H9 (cell line): ENCODE data around the gene ERCC5. TPM values are rescaled to one million over a fixed set of nuclear protein-coding genes. Genes with fewer than 3 reads are reported as not detected.

Experiments
- DNase-seq: peaks from one replicate; pipeline ENCODE4 v3.0.0-alpha.2; 2017
- H2AFZ ChIP-seq: one replicate; pipeline ENCODE4 v1.6.1; 2013; ENCODE audit warnings: mild to moderate bottlenecking, low read length, control low read depth, moderate library complexity
- H2AK5ac ChIP-seq: 2 replicates; pipeline ENCODE4 v1.6.1; 2013; ENCODE audit warnings: low read length, control low read depth, mixed read lengths; ENCODE audit not compliant: insufficient read length
- H2BK120ac ChIP-seq: one replicate; pipeline ENCODE4 v1.6.1; 2013; ENCODE audit warnings: low read depth, mild to moderate bottlenecking, low read length, control low read depth, inconsistent platforms; ENCODE audit not compliant: poor library complexity, severe bottlenecking
- H2BK12ac ChIP-seq: 2 replicates; pipeline ENCODE4 v1.6.1; 2013; ENCODE audit warnings: low read length, control low read depth, mixed read lengths, low read depth; ENCODE audit not compliant: insufficient read length
- H2BK15ac ChIP-seq: 2 replicates; pipeline ENCODE4 v1.6.1; 2013; ENCODE audit warnings: low read depth, low read length, control low read depth
- H2BK20ac ChIP-seq: one replicate; pipeline ENCODE4 v1.6.1; 2013; ENCODE audit warnings: low read depth, mild to moderate bottlenecking, low read length, control low read depth, inconsistent platforms; ENCODE audit not compliant: poor library complexity, severe bottlenecking
- H2BK5ac ChIP-seq: 2 replicates; pipeline ENCODE4 v1.6.1; 2013; ENCODE audit warnings: low read length, control low read depth, mixed read lengths; ENCODE audit not compliant: insufficient read length
- H3K14ac ChIP-seq: 2 replicates; pipeline ENCODE4 v1.6.1; 2013; ENCODE audit warnings: low read length, control low read depth; ENCODE audit not compliant: insufficient read depth
- H3K18ac ChIP-seq: 2 replicates; pipeline ENCODE4 v1.6.1; 2013; ENCODE audit warnings: low read depth, mild to moderate bottlenecking, mixed read lengths, low read length, control low read depth; ENCODE audit not compliant: insufficient read length
- H3K23ac ChIP-seq: 2 replicates; pipeline ENCODE4 v1.6.1; 2013; ENCODE audit warnings: low read length, control low read depth, mixed read lengths, low read depth; ENCODE audit not compliant: insufficient read length
- H3K23me2 ChIP-seq: 2 replicates; pipeline ENCODE4 v1.6.1; 2013; ENCODE audit warnings: low read depth, mild to moderate bottlenecking, mixed read lengths, low read length, control low read depth; ENCODE audit not compliant: insufficient read length, poor library complexity, severe bottlenecking
- H3K27ac ChIP-seq: 2 replicates; pipeline ENCODE4 v1.5.1; 2013; ENCODE audit warnings: low read length, control low read depth, mixed read lengths, low read depth; ENCODE audit not compliant: insufficient read length
- H3K27me3 ChIP-seq: 2 replicates; pipeline ENCODE4 v1.6.1; 2013; ENCODE audit warnings: low read length, control low read depth, inconsistent platforms; ENCODE audit not compliant: insufficient read depth
- H3K4ac ChIP-seq: 2 replicates; pipeline ENCODE4 v1.6.1; 2013; ENCODE audit warnings: low read depth, mild to moderate bottlenecking, control low read depth, inconsistent platforms, low read length, moderate library complexity
- H3K4me1 ChIP-seq: 2 replicates; pipeline ENCODE4 v1.6.1; 2013; ENCODE audit warnings: low read length, control low read depth, inconsistent platforms; ENCODE audit not compliant: insufficient read depth
- H3K4me2 ChIP-seq: 2 replicates; pipeline ENCODE4 v1.6.1; 2013; ENCODE audit warnings: low read length, control low read depth, mixed read lengths; ENCODE audit not compliant: insufficient read length, insufficient read depth
- H3K56ac ChIP-seq: 2 replicates; pipeline ENCODE4 v1.6.1; 2013; ENCODE audit warnings: low read depth, mild to moderate bottlenecking, mixed read lengths, low read length, control low read depth; ENCODE audit not compliant: insufficient read length
- H3K79me1 ChIP-seq: 2 replicates; pipeline ENCODE4 v1.6.1; 2013; ENCODE audit warnings: low read depth, mild to moderate bottlenecking, moderate library complexity, low read length, control low read depth, inconsistent platforms; ENCODE audit not compliant: insufficient read depth, poor library complexity, severe bottlenecking
- H3K79me2 ChIP-seq: 2 replicates; pipeline ENCODE4 v1.6.1; 2013; ENCODE audit warnings: low read length, control low read depth, inconsistent platforms; ENCODE audit not compliant: insufficient read depth
- H3K9ac ChIP-seq: 2 replicates; pipeline ENCODE4 v1.6.1; 2013; ENCODE audit warnings: low read length, control low read depth, mixed read lengths; ENCODE audit not compliant: insufficient read length; ENCODE audit errors: extremely low read depth
- H3K9me3 ChIP-seq: one replicate; pipeline ENCODE4 v1.6.1; 2013; ENCODE audit warnings: low read depth, low read length, inconsistent platforms; ENCODE audit not compliant: control insufficient read depth
- H3T11ph ChIP-seq: one replicate; pipeline ENCODE4 v1.6.1; 2013; ENCODE audit warnings: mild to moderate bottlenecking, low read length, control low read depth, inconsistent platforms
- H4K20me1 ChIP-seq: one replicate; pipeline ENCODE4 v1.6.1; 2013; ENCODE audit not compliant: control insufficient read depth, insufficient read length, insufficient read depth
- H4K5ac ChIP-seq: 2 replicates; pipeline ENCODE4 v1.6.1; 2013; ENCODE audit warnings: low read depth, mild to moderate bottlenecking, mixed read lengths, low read length, control low read depth; ENCODE audit not compliant: insufficient read length
- H4K8ac ChIP-seq: replicated peaks from 2 replicates; pipeline ENCODE4 v1.6.1; 2013; ENCODE audit warnings: low read length, control low read depth, mixed read lengths, low read depth; ENCODE audit not compliant: insufficient read length
- H4K91ac ChIP-seq: 2 replicates; pipeline ENCODE4 v1.6.1; 2013; ENCODE audit warnings: low read depth, mild to moderate bottlenecking, moderate library complexity, mixed read lengths, low read length, control low read depth; ENCODE audit not compliant: insufficient read length
- H3K27ac Mint-ChIP-seq, 3 experiments: 2 replicates in 2 of 3; 3 replicates in 1 of 3; pipeline ENCODE4 v1.8.0; 2020 to 2021; ENCODE audit warnings: mixed read lengths in 3 of 3, mild to moderate bottlenecking in 1 of 3, moderate library complexity in 1 of 3
- H3K27me3 Mint-ChIP-seq: 2 replicates; pipeline ENCODE4 v1.8.0; 2021; ENCODE audit warnings: low read depth, mild to moderate bottlenecking, moderate library complexity, mixed read lengths
- H3K36me3 Mint-ChIP-seq, 3 experiments: 2 replicates in 2 of 3; 3 replicates in 1 of 3; pipeline ENCODE4 v1.8.0; 2020 to 2021; ENCODE audit warnings: low read depth in 3 of 3, mixed read lengths in 3 of 3; ENCODE audit not compliant: insufficient read depth in 1 of 3
- H3K4me1 Mint-ChIP-seq, 2 experiments: 2 replicates each; pipeline ENCODE4 v1.8.0; 2020; ENCODE audit warnings: mixed read lengths in 2 of 2
- H3K4me3 Mint-ChIP-seq, 2 experiments: 2 replicates in 1 of 2; 3 replicates in 1 of 2; pipeline ENCODE4 v1.8.0; 2020 to 2021; ENCODE audit warnings: mild to moderate bottlenecking in 2 of 2, mixed read lengths in 2 of 2, moderate library complexity in 1 of 2
- H3K9me3 Mint-ChIP-seq, 2 experiments: 2 replicates in 1 of 2; 3 replicates in 1 of 2; pipeline ENCODE4 v1.8.0; 2020; ENCODE audit warnings: mild to moderate bottlenecking in 2 of 2, mixed read lengths in 2 of 2, moderate library complexity in 1 of 2
- WGBS: extraction: QIAGEN DNeasy Blood & Tissue Kit; methylation state at CpG from one replicate; pipeline ENCODE4 v1.1.7; 2013; ENCODE audit warnings: missing lambda C conversion rate, low lambda C conversion rate, mixed read lengths; ENCODE audit not compliant: insufficient read length; ENCODE audit errors: extremely low coverage; 5-methylcytosine and 5-hydroxymethylcytosine counted together
- total RNA-seq: library from RNA; stranded (reverse); gene quantifications from 2 replicates; pipeline ENCODE4 v1.2.1, GENCODE V29; 2021
- TF ChIP-seq, protein P1 (sequence below): fragments of 200-600 bp; sonication (generic); conservative IDR thresholded peaks from 3 replicates; pipeline ENCODE4 v1.8.0; 2021; ENCODE audit warnings: antibody characterized with exemption, mild to moderate bottlenecking

The ERCC5 gene
- total RNA-seq, 1 experiment from 2014 or later, result 26.8 TPM

DNA sequence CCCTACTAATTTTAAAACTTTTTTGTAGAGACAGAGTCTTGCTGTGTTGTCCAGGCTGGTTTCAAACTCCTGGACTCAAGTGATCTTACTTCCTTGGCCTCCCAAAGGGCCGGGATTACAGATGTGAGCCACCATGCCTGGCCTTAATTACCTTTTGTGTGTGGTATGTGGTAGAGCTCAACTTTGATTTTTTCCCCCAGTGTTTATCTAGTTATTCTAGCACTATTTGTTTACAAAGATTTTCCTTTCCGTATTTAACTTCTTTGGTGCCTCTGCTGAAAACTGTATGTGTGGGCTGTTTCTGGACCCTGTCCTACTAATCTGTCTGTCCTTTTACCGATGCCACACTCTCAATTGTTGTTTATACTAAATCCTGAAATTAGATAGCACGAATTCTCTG lies 9.4 kb upstream of the ERCC5 start:
- Histone ChIP-seq H4K5ac (no peak overlapping the region), H3K23me2 (no peaks in the 10 kb centered on the region), H3K23ac (no peak overlapping the region), H3K56ac (no peak overlapping the region), H2BK15ac (no peak overlapping the region), H3T11ph (no peak overlapping the region), H2BK120ac (no peak overlapping the region), H3K27me3 (no peaks in the 10 kb centered on the region), H3K4me1 (no peaks in the 10 kb centered on the region), H2BK12ac (no peak overlapping the region), H3K9ac (no peak overlapping the region), H2AFZ (no peak overlapping the region), H4K8ac (no peak overlapping the region), H3K4me2 (no peak overlapping the region), H3K9me3 (no peaks in the 10 kb centered on the region), H3K79me2 (no peaks in the 10 kb centered on the region), H2AK5ac (no peak overlapping the region), H4K91ac (no peak overlapping the region), H3K18ac (no peak overlapping the region), H3K79me1 (no peaks in the 10 kb centered on the region), H2BK5ac (no peak overlapping the region), H3K4ac (no peak overlapping the region), H2BK20ac (no peak overlapping the region), H3K27ac (no peak overlapping the region), H4K20me1 (no peaks in the 10 kb centered on the region), H3K14ac (no peak overlapping the region)
- Mint-ChIP-seq H3K4me1 (no peaks in the 10 kb centered on the region), H3K36me3 (no peaks in the 10 kb centered on the region; a peak in 2 of 7 replicates), H3K27me3 (no peaks in the 10 kb centered on the region), H3K27ac (peak overlapping the region in 1 of 3 experiments; percentile 93; a peak in 1 of 7 replicates), H3K4me3 (no peak overlapping the region), H3K9me3 (no peaks in the 10 kb centered on the region)
- TF ChIP-seq, protein P1, sequence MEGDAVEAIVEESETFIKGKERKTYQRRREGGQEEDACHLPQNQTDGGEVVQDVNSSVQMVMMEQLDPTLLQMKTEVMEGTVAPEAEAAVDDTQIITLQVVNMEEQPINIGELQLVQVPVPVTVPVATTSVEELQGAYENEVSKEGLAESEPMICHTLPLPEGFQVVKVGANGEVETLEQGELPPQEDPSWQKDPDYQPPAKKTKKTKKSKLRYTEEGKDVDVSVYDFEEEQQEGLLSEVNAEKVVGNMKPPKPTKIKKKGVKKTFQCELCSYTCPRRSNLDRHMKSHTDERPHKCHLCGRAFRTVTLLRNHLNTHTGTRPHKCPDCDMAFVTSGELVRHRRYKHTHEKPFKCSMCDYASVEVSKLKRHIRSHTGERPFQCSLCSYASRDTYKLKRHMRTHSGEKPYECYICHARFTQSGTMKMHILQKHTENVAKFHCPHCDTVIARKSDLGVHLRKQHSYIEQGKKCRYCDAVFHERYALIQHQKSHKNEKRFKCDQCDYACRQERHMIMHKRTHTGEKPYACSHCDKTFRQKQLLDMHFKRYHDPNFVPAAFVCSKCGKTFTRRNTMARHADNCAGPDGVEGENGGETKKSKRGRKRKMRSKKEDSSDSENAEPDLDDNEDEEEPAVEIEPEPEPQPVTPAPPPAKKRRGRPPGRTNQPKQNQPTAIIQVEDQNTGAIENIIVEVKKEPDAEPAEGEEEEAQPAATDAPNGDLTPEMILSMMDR, result no peak
- DNase-seq, result no peak
- WGBS, result no CpG with 5 or more reads among the region's 4 CpGs
